Measurements from ENCODE around the gene FLYWCH2. TPM values are rescaled to one million over a fixed set of nuclear protein-coding genes. Genes with fewer than 3 reads are reported as not detected.

Gene FLYWCH2
- total RNA-seq, 1 donor from 2014 or later, result 15.8 TPM

DNA sequence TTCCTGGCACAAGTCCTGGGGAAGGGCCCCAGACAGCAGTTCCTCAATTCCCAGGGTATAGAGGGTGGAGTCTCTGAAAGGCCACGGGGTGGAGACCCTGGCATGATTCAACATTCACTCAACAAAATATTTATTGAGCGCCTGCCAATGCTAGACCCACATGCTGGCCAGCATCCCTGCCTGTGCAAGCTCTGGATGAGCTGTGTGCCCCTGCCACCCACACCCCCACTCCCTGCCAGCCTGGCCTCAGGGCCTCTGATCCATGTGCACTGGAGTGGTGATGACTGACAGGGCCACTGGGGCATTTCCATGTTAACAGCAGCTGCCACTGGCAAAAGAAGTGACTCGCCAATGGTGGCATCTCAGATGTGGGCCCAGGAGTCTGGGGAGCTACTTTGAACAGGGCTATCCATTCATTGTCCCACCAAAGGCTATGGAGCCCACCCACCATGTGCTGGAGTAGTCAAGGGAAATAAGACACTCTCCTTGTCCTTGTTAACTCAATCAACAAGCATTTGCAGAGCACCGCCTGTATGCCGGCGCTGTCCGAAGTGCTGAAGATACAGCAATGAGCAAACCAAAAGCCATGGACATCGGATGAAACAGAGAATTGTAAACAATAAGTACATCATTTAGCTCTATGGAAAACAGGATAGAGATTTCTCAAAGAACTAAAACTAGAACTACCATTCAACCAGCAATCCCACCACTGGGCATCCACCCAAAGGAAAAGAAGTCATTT is 22.0 kb upstream of the FLYWCH2 start:
- DNase-seq (ENCODE audit: low spot score), result peak; percentile 54
- no peaks in the 10 kb centered on the region for H4K20me1 ChIP-seq (ENCODE audit: low read depth)
- TF ChIP-seq EZH2 (IDR thresholded peaks at IDR 0.05) (no peak), EZH2phosphoT487 (IDR thresholded peaks at IDR 0.05) (no peak)
- TF ChIP-seq, protein P1, sequence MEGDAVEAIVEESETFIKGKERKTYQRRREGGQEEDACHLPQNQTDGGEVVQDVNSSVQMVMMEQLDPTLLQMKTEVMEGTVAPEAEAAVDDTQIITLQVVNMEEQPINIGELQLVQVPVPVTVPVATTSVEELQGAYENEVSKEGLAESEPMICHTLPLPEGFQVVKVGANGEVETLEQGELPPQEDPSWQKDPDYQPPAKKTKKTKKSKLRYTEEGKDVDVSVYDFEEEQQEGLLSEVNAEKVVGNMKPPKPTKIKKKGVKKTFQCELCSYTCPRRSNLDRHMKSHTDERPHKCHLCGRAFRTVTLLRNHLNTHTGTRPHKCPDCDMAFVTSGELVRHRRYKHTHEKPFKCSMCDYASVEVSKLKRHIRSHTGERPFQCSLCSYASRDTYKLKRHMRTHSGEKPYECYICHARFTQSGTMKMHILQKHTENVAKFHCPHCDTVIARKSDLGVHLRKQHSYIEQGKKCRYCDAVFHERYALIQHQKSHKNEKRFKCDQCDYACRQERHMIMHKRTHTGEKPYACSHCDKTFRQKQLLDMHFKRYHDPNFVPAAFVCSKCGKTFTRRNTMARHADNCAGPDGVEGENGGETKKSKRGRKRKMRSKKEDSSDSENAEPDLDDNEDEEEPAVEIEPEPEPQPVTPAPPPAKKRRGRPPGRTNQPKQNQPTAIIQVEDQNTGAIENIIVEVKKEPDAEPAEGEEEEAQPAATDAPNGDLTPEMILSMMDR (IDR thresholded peaks at IDR 0.05), result no peak
- H3F3A ChIP-seq (ENCODE audit: low read depth), result no peaks in the 10 kb centered on the region
- no peak overlapping the region for H3K4me3 Mint-ChIP-seq
- H3K36me3 Mint-ChIP-seq, result no peaks in the 10 kb centered on the region
- H3K27ac ChIP-seq, result no peak overlapping the region
- H3K79me2 ChIP-seq (ENCODE audit: low read depth), result no peaks in the 10 kb centered on the region
- H3K9ac ChIP-seq, result no peak overlapping the region
- no peak overlapping the region for H2AFZ ChIP-seq (replicated peaks)
- peaks cover 78% of the 10 kb centered on the region for H3K27me3 ChIP-seq
- H3K36me3 ChIP-seq, result no peaks in the 10 kb centered on the region
- H3K9me3 Mint-ChIP-seq, result no peaks in the 10 kb centered on the region
- H3K4me3 ChIP-seq, result no peak overlapping the region
- no peak overlapping the region for H3K4me2 ChIP-seq
- no peak overlapping the region for H3K27ac Mint-ChIP-seq
- H3K9me3 ChIP-seq (ENCODE audit: low read depth), result no peaks in the 10 kb centered on the region
- H3K4me1 Mint-ChIP-seq, result peaks cover 2% of the 10 kb centered on the region
- peaks cover 31% of the 10 kb centered on the region for H3K27me3 Mint-ChIP-seq (ENCODE audit: insufficient read depth, low read depth)
- H3K4me1 ChIP-seq, result no peaks in the 10 kb centered on the region

DNA sequence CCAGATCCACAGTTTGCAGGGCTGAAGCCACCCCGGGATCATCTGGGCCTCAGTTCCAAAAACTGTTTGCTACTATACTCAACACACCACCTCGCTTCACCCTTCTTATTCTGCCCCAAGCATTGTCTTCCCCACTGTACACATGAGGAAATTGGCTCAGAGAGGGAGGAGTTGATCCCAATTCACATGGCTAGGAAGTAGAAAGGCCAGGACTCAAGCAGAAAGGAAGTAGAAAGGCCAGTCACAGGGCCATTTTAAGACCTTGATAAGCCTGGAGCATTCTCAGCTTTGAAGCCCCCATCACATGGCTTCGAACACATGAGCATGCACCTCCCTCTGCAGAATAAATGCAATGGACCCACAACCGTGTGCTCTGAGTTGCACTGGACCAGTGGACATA is 17.4 kb upstream of the FLYWCH2 start:
- Histone ChIP-seq H3K36me3 (no peaks in the 10 kb centered on the region), H3K9ac (no peak overlapping the region), H3K79me2 (ENCODE audit: low read depth) (no peaks in the 10 kb centered on the region), H3K27ac (no peak overlapping the region), H3K4me1 (no peaks in the 10 kb centered on the region), H3K27me3 (peaks cover 70% of the 10 kb centered on the region), H3K9me3 (ENCODE audit: low read depth) (no peaks in the 10 kb centered on the region), H3K4me2 (no peak overlapping the region), H2AFZ (replicated peaks) (no peak overlapping the region), H3F3A (ENCODE audit: low read depth) (no peaks in the 10 kb centered on the region), H3K4me3 (no peak overlapping the region), H4K20me1 (ENCODE audit: low read depth) (no peaks in the 10 kb centered on the region)
- Mint-ChIP-seq H3K27me3 (ENCODE audit: insufficient read depth, low read depth) (peaks cover 9% of the 10 kb centered on the region), H3K27ac (no peak overlapping the region), H3K4me3 (no peak overlapping the region), H3K9me3 (no peaks in the 10 kb centered on the region), H3K4me1 (peaks cover 2% of the 10 kb centered on the region), H3K36me3 (no peaks in the 10 kb centered on the region)
- TF ChIP-seq EZH2 (IDR thresholded peaks at IDR 0.05) (no peak), EZH2phosphoT487 (IDR thresholded peaks at IDR 0.05) (no peak)
- TF ChIP-seq, protein P1 (IDR thresholded peaks at IDR 0.05), result no peak
- no peak for DNase-seq (ENCODE audit: low spot score)

DNA sequence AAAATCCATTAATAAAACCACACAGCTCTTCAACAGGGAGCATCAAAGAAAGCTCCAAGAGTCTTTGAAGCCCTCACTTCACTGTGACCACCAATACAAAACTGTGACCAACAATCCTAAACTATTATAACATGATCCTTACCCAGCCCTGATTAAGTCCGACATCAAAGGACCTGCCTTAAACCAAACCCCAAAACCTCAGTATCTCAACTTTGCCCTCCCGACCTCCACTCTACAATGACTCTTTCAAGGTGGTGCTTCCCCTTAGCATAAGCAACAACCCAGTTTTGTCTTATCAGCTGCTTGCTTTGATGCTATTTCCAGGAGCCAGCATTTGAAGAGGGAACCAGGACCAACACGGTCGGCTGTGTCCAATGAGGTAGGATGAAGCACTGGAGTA is 16.6 kb upstream of the FLYWCH2 start:
- Histone ChIP-seq H3K4me1 (no peaks in the 10 kb centered on the region), H3K9me3 (ENCODE audit: low read depth) (no peaks in the 10 kb centered on the region), H3K9ac (no peak overlapping the region), H3K4me3 (no peak overlapping the region), H2AFZ (replicated peaks) (no peak overlapping the region), H3F3A (ENCODE audit: low read depth) (no peaks in the 10 kb centered on the region), H3K4me2 (no peak overlapping the region), H4K20me1 (ENCODE audit: low read depth) (no peaks in the 10 kb centered on the region), H3K27me3 (peaks cover 73% of the 10 kb centered on the region), H3K36me3 (no peaks in the 10 kb centered on the region), H3K79me2 (ENCODE audit: low read depth) (no peaks in the 10 kb centered on the region), H3K27ac (no peak overlapping the region)
- Mint-ChIP-seq H3K4me1 (peaks cover 2% of the 10 kb centered on the region), H3K4me3 (peak overlapping the region; percentile 3), H3K27ac (no peak overlapping the region), H3K36me3 (no peaks in the 10 kb centered on the region), H3K9me3 (no peaks in the 10 kb centered on the region), H3K27me3 (ENCODE audit: insufficient read depth, low read depth) (peaks cover 7% of the 10 kb centered on the region)
- no peak for DNase-seq (ENCODE audit: low spot score)
- no peak for TF ChIP-seq EZH2 (IDR thresholded peaks at IDR 0.05)
- TF ChIP-seq, protein P1 (IDR thresholded peaks at IDR 0.05), result no peak
- TF ChIP-seq EZH2phosphoT487 (IDR thresholded peaks at IDR 0.05), result no peak
